HL-60 (cell line): Measurements from ENCODE around the gene BHLHE23.

Source experiments
- DNase-seq, 2 experiments: peaks; one replicate each; pipeline ENCODE4 v3.0.0-alpha.2; 2010 to 2020; ENCODE audit warnings: low read depth in 1 of 2, low spot score in 1 of 2
- H3K27ac ChIP-seq: fragments of 250-450 bp; sonication (Bioruptor Pico); replicated peaks from 2 replicates; pipeline ENCODE4 v1.5.1; 2020; ENCODE audit warnings: mild to moderate bottlenecking, moderate library complexity
- H3K27me3 ChIP-seq: fragments of 250-450 bp; sonication (Bioruptor Pico); 2 replicates; pipeline ENCODE4 v1.5.1; 2021; ENCODE audit warnings: mild to moderate bottlenecking, moderate library complexity; ENCODE audit not compliant: insufficient read depth, poor library complexity, severe bottlenecking
- H3K4me3 ChIP-seq: replicated peaks from 2 replicates; pipeline ENCODE4 v1.5.1; 2011; ENCODE audit warnings: mild to moderate bottlenecking, control low read depth, low read length; ENCODE audit not compliant: insufficient read depth
- CTCF ChIP-seq: IDR thresholded peaks from one replicate; pipeline ENCODE4 v1.5.1; 2011; ENCODE audit warnings: low read length, control low read depth, inconsistent platforms; ENCODE audit not compliant: insufficient read depth
- GABPA ChIP-seq: IDR thresholded peaks from 2 replicates; pipeline ENCODE4 v1.6.1; 2012; ENCODE audit warnings: low read depth
- POLR2AphosphoS5 ChIP-seq: IDR thresholded peaks from 2 replicates; pipeline ENCODE4 v1.6.1; 2012; ENCODE audit warnings: low read depth
- REST ChIP-seq: IDR thresholded peaks from 2 replicates; pipeline ENCODE4 v1.6.1; 2012; ENCODE audit warnings: low read depth; ENCODE audit not compliant: insufficient replicate concordance
- SPI1 ChIP-seq: IDR thresholded peaks from 2 replicates; pipeline ENCODE4 v1.6.1; 2012; ENCODE audit warnings: low read depth, mild to moderate bottlenecking, borderline replicate concordance

Gene BHLHE23

GRCh38 chr20:62958388-62959100 is 48.2 kb downstream of the BHLHE23 start:
- H3K27me3 ChIP-seq = no peaks in the 10 kb centered on the region
- DNase-seq = no peak
- no peak overlapping the region for H3K4me3 ChIP-seq
- TF ChIP-seq SPI1 (no peak), REST (no peak), GABPA (no peak), CTCF (no peak), POLR2AphosphoS5 (no peak)
- peak overlapping the region; percentile 11; the same call in 1 of the 2 replicates for H3K27ac ChIP-seq

GRCh38 chr20:62957136-62958117 is 49.3 kb downstream of the BHLHE23 start:
- Histone ChIP-seq H3K4me3 (no peak overlapping the region), H3K27me3 (no peaks in the 10 kb centered on the region), H3K27ac (no peak overlapping the region)
- no peak for DNase-seq
- no peak for TF ChIP-seq SPI1
- peak; percentile 41; the same call in 1 of the 2 replicates for TF ChIP-seq POLR2AphosphoS5
- no peak for TF ChIP-seq REST
- TF ChIP-seq GABPA = no peak
- no peak for TF ChIP-seq CTCF

- Histone ChIP-seq H3K27ac (no peak overlapping the region), H3K27me3 (no peaks in the 10 kb centered on the region), H3K4me3 (no peak overlapping the region)
- DNase-seq = no peak
- TF ChIP-seq GABPA (no peak), REST (no peak), POLR2AphosphoS5 (no peak), CTCF (no peak), SPI1 (no peak)
These were observed 50.2 kb downstream of the BHLHE23 start for GRCh38 chr20:62956387-62957135.
